ENCODE measurements around the gene MUC20.

DNA sequence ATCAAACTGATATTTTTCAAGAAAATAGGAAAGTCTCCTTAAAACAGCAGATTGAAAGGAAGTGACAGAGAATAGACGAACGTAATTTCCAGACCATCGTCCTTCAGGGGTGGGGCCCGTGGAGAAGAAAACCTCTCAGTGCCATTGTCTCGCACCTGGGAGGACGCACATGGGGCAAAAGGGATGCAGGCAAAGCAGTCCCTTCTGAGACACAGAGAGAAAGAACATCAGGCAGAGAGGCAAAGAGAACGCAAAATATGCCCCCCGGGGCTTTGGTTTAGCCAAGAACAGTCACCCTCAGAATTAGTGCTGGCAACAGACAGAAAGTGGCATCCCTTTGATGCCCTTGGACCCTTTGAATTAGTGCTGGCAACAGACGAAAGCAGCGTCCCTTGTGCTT is 37.0 kb downstream of the MUC20 start:
- TF ChIP-seq, protein P1, sequence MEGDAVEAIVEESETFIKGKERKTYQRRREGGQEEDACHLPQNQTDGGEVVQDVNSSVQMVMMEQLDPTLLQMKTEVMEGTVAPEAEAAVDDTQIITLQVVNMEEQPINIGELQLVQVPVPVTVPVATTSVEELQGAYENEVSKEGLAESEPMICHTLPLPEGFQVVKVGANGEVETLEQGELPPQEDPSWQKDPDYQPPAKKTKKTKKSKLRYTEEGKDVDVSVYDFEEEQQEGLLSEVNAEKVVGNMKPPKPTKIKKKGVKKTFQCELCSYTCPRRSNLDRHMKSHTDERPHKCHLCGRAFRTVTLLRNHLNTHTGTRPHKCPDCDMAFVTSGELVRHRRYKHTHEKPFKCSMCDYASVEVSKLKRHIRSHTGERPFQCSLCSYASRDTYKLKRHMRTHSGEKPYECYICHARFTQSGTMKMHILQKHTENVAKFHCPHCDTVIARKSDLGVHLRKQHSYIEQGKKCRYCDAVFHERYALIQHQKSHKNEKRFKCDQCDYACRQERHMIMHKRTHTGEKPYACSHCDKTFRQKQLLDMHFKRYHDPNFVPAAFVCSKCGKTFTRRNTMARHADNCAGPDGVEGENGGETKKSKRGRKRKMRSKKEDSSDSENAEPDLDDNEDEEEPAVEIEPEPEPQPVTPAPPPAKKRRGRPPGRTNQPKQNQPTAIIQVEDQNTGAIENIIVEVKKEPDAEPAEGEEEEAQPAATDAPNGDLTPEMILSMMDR (IDR thresholded peaks at IDR 0.05; ENCODE audit: borderline replicate concordance, extremely low read depth, low read length, poor library complexity, severe bottlenecking), result no peak
- TF ChIP-seq EZH2 (IDR thresholded peaks at IDR 0.05; ENCODE audit: borderline replicate concordance, low read depth, low read length, severe bottlenecking), result no peak
